ENCODE measurements around the gene EPHB2.

- TF ChIP-seq POLR2A (IDR thresholded peaks at IDR 0.05): no peak
- no peak for TF ChIP-seq CTCF (IDR thresholded peaks at IDR 0.05)
Observed at GRCh38 chr1:22687191-22687590, 23.4 kb upstream of the EPHB2 start.
